Amniotic stem cell (primary cell): ENCODE results near the gene ZNF654.
"Not testable (repeated sequence)": the region's sequence is repeated elsewhere in the genome, so short reads cannot be mapped to it uniquely, and the experiment has no call there.

Source experiments
- DNase-seq: peaks from one replicate; lab custom pipeline; 2025; lab: John Stamatoyannopoulos, UW

Gene ZNF654

DNA sequence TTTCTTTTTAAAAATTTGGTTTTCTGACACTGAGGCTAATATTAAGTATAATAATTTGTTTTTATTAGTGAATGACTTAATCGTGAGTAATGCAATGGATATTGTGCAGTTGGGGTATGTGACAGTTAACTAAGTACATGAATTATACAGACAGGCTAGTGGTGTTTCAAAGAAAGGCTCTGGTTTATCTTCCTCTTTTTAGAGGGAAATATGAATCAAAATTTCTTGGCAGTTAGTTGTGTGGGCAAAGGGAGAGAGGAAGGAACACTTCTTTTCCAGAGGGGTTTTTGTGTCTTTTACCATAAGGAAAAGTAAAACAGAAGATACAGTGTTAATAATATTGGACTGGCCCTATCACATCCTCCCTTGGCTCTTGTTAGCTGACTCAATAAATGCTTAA, 2.7 kb downstream of the ZNF654 start:
- DNase-seq, result no peak

DNA sequence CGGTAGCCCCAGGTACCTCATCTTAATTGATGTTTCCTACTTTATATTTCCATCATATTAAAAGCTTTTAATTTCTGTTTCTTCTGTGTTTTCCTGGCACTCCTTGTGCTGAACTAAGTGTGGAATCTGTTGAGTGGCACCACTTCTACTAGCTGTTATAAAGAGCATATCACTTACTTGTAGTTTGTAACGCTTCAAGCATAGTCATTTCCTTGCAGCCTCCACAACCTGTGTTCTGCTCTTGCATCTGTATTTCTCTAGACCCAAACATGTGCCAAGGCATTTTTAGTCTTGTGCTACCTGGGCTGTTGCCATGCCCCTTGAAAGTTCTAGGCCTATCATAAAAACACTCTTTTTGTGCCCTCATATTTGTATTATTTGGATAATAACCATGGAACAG, 16.0 kb downstream of the ZNF654 start:
- DNase-seq, result no peak

DNA sequence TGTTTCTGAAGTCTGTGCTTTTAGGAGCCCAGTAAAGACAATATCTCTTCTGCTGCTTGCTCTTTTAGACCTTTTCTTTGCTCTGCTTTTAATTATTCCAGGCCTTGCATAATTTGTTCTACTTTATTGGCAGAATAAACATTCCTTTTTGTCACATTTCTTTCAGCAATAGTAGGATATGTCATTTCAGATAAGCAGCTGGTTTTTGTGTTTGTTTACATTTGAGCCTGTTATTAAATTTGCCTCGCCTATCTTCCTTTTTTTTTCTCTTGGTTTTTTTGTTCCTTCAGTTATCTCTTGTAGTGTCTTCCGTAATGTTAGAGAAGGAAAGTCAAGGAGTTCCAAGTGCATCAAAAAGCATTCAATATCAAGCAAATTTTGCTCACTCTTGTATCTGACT, 16.4 kb downstream of the ZNF654 start:
- no peak for DNase-seq

DNA sequence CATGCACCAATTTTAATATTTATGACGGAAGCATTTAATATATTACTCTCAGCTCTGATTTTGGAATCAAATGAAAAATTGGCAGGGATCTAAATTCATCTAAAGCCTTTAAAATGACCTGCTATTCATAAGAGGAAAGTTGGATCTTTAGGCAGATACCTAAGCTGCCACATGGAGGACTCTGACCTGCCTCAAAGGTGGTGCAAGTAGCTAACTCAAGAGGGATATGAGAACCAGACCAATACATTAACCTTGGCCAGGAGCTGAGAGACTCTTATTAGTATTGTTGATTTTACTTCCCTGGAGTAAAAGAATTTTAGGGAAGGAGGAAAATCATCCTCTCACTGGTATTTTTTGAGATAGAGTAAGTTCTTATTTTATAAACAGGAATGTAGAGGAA, 17.7 kb downstream of the ZNF654 start:
- DNase-seq, result no peak

DNA sequence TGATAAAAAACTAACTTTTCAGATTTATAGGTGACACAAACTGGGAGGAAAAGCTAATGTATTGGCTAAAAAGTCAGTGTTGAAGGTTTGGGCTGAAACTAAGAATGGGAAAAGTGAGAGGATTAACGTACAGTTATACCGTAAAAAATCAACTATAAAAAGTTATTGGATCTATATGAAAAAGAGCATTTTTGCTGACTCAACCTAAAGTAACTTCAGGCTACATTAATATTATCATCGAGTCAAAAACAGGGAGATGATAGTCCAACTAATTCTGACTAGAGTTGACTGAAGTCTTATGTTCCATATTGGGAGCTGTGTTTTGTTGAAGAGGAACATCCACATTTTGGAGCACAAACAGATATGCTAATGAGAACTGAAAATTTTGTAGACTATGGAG, 19.9 kb downstream of the ZNF654 start:
- DNase-seq, result no peak

DNA sequence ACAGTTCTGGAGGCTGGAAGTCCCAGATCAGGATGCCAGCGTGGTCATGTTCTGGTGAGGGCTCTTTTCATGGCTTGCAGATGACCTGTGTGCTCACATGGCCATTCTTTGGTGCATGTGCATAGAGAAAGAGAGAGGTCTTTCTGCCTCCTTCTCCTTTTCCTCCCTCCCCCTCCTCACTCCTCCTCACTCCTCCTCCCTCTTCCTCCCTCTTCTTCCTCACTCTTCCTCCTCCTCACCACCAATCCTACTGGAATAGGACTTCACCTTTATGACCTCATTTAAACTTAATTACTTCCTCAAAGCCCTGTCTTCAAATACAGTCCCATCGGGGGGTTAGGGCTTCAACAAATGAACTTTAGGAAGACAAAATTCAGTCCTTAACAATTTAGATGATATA, 23.8 kb downstream of the ZNF654 start:
- no peak for DNase-seq

DNA sequence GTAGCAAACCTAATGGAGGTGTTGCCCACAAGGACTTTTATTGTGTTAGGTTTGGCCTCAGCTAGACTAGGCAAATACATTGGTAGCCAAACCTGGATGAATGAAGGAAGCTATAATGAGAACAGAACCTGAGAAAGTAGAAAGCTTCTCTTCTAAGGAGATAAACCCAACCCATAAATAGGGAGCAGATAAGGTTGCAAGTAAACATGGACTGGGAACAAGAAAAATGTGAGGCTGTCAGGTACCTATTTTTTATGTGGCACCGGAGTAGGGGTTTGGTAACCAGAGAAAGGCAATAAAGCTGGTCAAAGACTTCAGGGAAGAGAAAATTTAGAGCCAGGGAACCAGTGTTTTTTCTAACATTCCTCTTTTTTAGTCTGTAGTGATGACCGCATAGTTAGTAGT, 25.0 kb downstream of the ZNF654 start:
- no peak for DNase-seq

DNA sequence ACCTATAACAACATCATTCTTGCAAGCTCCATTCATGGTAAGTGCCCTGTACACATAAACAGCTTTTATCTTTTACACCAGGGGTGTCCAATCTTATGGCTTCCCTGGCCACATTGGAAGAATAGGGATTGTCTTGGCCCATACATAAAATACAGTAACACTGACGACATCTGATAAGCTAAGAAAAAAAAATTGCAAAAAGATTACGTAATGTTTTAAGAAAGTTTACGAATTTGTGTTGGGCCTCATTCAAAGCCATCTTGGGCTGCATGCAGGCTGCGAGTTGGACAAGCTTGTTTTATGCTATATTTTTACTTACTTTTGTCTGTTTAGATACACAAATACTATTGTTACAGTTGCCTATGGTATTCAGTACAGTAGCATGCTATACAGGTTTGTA, 31.6 kb downstream of the ZNF654 start:
- no peak for DNase-seq

DNA sequence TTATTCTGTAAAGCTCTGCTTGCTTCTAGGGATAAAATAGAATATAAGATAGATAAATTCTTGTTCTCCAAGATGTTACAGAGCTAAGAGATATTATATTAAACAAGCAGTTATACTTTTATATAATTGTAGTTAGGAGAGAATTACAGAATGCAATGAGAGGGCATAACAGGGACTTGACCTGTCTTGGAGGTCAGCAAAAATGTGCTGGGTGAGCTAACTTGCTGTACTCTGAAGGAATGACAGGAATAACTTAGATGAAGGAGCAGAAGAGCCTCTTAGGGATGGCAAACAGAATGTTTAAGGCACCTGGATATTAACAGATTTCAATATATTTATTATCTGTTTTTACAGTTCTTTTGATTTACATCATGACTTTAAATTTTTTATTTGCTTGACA, 33.2 kb downstream of the ZNF654 start:
- no peak for DNase-seq

DNA sequence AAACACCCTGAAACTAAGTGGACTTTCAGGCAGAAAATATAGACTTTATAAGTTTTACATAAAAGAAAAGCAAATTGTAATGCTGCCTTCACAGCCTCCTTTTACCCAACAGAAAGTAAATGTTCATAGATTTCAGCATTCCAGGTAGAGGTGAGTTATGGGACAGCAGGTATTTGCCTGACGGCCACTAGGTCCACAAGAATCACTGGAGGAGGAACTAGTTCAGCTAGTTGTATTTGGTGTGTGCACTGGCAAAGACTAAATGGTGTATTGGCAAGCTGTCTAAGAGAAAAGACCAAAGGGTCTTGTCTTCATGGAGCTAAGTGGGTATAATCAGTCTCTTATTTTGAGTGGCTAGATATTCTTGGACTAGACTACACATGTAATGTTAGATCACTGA, 34.2 kb downstream of the ZNF654 start:
- no peak for DNase-seq

DNA sequence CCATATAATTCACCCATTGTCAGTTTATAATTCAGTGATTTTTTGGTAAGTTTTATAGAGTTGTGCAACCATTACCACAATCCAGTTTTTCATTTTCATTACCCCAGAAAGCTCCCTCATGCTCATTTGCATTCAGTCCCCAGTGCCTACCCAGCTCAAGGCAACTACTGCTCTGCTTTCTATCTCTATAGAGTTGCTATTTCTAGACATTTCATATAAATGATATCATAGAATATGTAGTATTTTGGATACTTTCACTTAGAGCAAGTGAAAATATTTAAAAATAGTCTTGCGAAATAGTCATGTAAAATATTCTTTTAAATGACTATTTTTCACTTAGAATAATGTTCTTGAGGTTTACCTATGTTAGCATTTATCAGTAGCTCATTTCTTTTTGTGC, 42.1 kb downstream of the ZNF654 start:
- no peak for DNase-seq

DNA sequence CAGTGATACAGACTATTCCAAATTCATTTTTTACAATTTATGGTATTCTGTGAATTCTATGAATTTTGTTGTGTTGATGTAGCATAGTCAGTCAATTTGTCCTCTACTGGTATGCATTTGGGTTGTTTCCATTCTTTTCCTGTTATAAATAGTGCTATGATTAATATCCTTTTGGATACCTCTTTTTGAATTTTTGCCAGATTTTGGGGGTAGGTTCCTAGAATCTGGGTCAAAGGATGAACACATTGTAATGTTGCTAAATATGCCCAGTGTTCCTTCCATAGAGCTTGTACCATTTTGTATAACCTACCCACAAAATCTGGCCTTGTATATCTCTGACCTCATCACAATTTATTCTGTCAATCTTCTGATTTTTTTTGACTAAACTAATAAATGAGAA, 46.3 kb downstream of the ZNF654 start:
- DNase-seq, result no peak

DNA sequence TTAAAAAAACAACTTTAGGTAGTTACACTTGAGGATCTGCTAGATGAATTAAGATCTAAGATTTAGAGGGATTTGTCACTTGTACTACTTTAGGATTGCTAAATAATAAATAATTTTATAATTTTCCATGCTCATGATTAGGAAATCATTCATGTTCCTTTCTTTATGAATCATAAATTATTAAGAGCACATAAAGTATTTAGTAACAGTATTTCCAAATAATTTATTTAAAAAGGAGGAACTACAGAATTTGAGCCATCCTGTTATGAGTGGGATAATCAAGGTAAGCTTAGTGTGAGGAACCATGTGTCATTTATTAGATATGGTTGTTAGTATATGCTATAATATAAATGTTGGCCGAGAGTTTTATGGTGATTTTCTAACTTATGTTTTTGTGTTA, 53.2 kb downstream of the ZNF654 start:
- no peak for DNase-seq

DNA sequence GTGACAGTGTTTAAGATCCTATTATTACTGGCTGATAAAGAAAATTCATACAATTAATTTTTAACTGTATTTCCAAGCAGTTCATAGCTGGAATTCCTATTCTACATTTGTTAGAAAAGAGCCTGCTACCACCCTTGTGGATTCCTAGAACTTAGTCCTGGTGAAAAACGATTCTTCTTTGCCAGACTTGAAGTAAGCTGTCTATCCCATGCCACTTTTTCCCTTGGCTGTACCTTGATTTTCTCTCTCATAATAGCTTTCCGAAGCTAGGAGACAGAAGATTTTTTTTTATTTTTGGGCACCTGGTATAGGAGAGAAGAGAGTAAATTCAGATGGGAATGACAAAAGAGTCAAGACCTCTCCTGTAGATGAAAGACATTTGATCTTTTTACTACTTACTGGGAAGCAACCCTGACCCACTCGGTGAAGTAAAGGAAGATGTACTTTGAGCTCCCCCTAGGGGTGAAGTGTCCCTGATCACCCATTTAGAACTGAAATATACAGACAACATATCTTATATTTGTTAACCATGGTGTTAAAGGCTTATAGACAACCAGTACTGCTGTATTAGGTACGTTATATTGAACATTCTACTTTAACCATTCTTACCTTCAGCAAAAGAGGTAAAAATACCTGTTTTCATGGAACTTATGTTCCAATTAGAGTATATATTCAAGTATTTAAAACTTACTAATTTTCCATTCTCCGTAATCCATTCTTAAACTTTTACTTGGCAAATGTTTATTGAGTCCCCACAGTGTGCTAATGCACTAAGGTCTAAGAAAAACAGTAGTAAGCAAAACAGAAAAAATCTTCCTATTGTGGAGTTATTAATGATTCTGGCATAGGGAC, 54.5 kb downstream of the ZNF654 start:
- peak; percentile 23 for DNase-seq

DNA sequence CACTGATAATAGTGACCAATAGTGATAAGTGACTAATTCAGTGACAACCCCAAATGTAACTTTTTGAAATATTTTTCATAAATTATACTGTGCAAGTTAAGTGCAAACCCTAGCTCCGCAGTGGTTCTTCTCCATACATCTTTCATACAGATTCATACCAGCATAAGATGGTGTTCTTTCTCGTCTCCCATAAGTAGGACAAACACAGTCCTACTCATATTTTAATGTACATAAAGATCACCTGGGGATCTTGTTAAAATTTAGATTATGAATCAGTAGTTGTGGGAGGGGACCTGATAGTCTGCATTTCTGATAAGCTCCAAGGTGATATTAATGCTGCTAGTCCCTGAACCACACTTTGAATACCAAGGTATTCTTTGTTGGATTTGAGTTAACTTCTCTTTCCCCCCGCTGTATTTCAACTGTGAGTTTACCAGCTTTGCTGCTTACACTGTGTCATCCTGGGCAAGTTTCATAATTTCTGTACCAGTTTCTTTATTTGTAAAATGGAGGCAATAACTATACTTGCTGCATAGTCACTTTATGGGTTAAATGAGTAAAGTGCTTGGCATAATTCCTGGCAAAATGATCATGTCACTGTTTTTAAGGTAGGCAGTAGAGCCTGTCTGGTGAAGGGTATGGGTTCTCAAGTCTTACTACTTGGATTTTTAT, 56.0 kb downstream of the ZNF654 start:
- no peak for DNase-seq

DNA sequence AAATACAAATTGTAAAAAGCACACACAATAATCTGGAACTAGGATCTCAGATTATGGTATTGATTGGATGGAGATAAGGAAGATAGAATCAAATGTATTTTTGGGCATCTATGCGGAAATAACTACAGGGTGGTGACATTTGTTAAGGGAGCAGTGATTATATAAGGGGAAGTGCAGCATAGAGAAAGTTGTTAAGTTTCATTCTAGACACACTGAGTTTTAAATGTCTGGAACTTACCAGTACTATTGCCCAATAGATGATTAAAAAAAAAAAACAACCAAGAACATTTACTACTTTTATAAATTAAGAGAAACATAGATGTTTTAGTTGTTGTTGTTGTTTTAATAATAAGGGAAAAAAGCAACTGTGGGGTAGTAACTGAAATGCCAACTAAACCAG, 58.6 kb downstream of the ZNF654 start:
- no peak for DNase-seq

DNA sequence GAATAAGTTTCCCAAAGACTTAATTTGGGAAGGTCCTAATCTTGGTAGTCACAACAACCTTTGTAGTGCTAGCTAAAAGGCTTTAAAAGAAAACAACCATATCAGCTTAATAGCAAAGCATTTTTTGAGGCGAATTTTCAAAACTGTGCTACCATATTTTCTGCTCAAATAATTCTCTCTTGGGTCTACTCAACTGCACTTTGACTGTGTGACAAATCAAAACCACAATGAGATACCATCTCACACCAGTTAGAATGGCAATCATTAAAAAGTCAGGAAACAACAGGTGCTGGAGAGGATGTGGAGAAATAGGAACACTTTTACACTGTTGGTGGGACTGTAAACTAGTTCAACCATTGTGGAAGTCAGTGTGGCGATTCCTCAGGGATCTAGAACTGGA, 59.5 kb downstream of the ZNF654 start:
- DNase-seq, result not testable (repeated sequence)

DNA sequence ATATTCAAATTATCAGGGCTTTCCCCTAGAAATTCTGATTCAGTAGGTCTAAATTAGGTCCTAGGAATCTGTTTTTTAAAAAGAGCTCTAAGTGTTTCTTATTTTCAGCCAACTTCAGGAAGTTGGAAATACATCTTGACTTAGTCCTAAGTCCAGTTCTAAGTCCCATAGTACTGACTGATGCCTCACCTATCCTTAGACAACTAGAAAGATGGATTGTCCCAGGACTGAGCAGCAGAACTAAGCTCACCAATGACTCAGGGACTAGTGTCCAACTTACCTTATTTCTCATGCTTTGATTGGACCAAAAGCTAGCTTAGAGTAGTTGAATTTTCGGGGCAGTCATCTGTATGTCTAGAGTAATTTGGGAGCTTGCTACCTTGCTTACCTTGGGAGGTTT, 64.5 kb downstream of the ZNF654 start:
- no peak for DNase-seq

DNA sequence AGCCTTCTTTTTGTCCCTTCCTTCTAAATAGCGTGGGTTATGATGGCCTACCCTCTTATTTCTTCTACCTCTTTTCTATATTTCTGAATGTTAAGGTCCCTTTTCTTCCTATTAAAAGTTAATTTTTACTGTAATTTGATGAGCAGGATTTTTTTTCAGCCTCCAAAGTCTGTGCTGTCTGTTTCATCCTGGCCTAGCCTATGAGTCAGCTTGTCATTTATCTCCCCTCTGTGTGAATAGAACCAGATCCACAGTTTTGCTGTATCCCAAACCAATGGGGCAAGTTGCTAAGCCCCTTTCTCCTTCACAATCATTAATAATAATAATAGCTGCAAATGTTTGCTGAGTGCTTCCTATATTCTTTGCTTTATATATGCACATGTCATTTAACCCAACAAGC, 72.6 kb downstream of the ZNF654 start:
- DNase-seq, result no peak

DNA sequence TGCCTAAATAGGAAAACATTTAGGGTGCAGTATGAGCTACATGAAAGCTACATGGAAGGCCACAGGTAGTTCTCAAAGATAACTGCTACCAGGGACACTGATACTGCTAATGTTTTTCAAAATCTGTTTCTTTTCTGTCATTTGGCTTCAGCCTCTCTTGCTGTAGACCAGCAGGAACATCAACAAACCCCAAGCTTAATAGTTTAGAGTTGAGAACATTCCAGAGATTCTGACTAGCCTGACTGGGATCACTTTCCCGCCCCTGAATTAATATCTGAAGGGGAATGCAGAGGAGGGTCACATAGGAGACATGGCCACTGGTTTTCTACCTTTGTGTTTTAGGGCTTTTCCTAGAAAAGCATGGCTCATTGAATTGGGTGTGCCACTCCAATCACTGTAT, 73.8 kb downstream of the ZNF654 start:
- no peak for DNase-seq

DNA sequence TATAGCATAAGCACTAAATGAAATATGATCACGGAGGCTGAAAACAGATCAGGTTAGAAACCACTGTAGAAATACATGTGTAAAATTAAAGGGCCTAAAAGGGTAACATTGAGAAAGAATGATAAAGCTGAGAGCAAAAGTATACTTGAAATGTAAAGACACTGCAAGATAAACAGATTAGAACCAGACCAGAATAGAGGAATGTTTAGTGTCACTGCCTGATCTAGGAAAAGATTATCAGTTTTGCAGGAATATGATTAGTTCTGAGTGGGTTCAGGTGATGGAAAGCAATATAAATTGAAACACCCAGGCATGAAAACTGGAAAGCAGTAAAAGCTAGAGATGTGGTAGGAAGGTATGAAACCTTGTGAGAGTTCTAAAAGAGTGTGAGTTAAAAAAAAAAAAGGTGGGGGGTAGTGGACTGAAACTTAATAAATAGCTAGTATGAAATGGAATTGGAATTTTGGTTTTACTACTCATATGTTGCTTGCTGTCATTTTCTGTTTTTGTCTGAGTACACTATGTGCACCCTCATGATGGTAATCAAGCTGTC, 74.7 kb downstream of the ZNF654 start:
- DNase-seq, result no peak

DNA sequence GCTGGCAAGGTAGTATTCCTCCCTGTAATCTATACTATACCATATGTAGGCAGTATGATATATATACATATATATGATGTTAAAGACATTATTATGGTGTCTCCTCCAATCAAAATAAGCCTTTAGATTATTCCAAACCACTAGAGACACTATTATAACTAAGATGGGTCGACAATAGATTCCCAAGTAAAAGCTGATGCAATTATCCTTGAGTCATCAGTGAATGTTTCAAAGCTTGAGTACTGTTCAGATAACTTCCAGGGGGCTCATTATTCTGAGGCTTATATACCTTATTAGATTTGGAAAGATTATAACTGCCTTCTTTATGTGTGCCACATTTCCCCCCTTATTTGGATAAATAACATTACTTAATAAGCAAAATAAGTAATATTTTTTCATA, 78.8 kb downstream of the ZNF654 start:
- no peak for DNase-seq

DNA sequence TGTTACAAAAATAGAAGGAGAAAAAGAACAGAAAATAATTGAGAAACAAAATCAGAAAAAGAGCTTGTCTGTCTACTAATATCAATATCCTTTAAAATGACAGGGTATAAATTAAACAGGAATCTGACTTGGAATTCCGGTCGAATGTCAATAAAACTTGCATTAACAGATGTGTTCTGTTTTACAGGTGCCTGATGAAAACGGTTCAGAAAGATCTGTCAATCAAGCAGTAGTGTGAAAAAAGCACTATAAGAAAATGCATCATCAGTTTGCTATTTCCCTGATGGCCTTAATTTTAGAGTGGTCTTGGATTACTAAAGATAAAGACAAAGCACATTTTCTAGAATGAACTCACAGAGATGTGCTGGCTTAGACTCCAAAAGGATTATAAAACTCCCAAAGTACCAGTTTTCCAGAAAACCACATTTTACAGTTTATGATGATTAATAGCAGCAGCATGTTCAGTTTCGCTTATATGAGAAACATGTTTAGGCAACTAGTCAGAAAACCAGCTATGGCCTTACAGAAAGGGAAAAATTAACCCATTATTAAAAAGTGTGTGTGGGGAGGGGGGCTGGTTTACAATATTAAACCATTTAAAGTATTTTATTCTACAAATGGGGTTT, 82.5 kb downstream of the ZNF654 start:
- peak; percentile 28 for DNase-seq
